ENCODE data around the gene ZBTB7C.
A peak's percentile ranks its signal among the peaks of the same experiment; 100 is the strongest.

Gene ZBTB7C

DNA sequence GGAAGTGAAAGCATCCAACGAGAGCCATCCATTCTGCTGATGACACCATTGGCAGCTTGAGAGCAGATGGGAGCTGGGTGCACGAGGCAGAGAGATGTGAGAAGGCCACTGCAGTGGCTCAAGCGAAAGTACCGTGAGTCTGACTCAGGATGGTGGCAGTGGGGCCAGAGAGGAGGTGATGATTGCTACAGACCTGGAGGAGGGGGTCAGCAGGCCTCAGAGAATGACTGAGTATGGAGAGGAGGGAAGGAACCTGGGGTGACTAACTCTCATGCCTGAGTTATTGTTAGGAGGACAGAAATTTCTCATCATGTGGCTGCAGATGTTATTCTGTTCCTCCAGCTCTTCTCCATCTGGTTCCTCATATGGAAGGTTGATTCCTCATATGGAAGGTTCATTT, 8.8 kb upstream of the ZBTB7C start:
- no peak overlapping the region for H3K4me3 ChIP-seq (ENCODE audit: low read length)
- DNase-seq (ENCODE audit: low read depth), result no peak
- no peak for TF ChIP-seq CTCF (conservative IDR thresholded peaks at IDR 0.05; ENCODE audit: low read length)

GRCh38 chr18:48413342-48413741, 4.2 kb upstream of the ZBTB7C start:
- DNase-seq (ENCODE audit: low read depth), result no peak
- no peak for TF ChIP-seq CTCF (conservative IDR thresholded peaks at IDR 0.05; ENCODE audit: low read length)
- no peak overlapping the region for H3K4me3 ChIP-seq (ENCODE audit: low read length)

DNA sequence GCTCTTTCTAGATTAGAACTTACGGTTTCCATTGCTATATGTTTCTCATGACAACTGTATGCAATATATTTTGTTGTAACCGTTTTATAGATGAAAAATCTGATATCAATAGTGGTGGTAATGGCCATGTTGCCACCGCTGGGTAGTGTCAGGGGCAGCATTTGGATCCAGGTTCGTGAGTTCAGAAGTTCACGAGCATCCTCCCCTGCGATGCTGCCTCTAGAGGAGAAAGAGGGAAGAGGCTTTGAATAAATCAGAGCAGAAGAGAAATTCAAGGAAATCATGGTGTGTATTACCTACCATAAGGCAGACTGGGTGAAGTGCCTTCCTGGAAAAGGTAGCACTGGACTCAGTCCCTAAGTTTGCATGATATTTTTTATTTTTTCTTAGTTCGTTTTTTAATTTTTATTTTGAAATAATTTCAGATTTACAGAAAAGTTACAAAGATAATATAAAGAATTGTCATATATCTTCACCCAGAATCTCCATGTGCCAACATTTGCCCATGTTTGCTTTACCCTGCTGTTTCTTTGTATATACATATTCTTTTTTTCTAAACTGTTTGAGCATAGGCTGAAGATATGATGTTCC, 3.3 kb upstream of the ZBTB7C start:
- peak; percentile 79 for TF ChIP-seq CTCF (conservative IDR thresholded peaks at IDR 0.05; ENCODE audit: low read length)
- H3K4me3 ChIP-seq (ENCODE audit: low read length), result no peak overlapping the region
- DNase-seq (ENCODE audit: low read depth), result peak; percentile 21

DNA sequence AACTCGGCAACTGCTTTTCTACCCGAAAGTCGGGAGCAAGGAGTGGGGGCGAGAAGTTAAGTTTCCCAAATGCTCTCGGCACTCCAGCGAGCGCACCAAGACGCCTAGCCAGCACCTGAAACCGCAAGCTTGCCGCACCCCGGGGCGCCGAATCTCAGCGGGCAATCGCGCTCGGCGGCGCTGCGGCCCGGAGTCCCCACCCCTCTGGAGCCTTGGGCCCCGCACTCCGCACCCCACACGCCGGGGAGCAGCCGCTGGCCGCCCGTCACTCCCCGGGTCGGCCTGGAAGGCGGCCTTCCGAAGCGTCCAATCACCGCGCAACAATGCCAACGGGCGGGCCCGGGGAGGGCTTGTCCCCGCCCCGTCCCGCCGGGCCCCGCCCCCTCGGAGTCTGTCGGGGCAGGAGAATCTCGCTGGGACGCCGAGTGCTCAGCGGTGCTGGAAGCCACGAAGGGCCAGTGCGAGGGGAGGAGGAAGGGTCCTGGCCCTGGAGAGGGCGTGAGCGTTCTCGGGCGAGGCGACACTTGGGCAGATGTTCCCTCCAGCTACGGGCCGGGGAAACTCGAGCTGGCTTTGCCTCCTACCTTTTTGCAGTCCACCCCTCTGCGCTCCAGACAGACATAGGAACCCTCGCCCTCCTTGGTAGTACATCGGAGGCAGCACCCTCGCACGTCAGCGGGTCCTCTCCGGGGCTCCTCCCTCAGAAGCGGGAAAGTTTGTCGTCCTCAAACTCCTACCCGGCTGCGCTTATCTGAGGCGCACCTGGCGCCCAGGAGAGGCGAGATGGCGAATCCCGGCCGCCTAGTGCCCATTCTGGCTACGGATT, 1.1 kb upstream of the ZBTB7C start:
- peak overlapping the region; percentile 68 for H3K4me3 ChIP-seq (ENCODE audit: low read length)
- no peak for TF ChIP-seq CTCF (conservative IDR thresholded peaks at IDR 0.05; ENCODE audit: low read length)
- peak; percentile 72 for DNase-seq (ENCODE audit: low read depth)

- no peak for DNase-seq (ENCODE audit: low read depth)
- no peak for TF ChIP-seq CTCF (conservative IDR thresholded peaks at IDR 0.05; ENCODE audit: low read length)
- peak overlapping the region; percentile 68 for H3K4me3 ChIP-seq (ENCODE audit: low read length)
Measured at GRCh38 chr18:48409591-48410094, 460 bp upstream of the ZBTB7C start.

DNA sequence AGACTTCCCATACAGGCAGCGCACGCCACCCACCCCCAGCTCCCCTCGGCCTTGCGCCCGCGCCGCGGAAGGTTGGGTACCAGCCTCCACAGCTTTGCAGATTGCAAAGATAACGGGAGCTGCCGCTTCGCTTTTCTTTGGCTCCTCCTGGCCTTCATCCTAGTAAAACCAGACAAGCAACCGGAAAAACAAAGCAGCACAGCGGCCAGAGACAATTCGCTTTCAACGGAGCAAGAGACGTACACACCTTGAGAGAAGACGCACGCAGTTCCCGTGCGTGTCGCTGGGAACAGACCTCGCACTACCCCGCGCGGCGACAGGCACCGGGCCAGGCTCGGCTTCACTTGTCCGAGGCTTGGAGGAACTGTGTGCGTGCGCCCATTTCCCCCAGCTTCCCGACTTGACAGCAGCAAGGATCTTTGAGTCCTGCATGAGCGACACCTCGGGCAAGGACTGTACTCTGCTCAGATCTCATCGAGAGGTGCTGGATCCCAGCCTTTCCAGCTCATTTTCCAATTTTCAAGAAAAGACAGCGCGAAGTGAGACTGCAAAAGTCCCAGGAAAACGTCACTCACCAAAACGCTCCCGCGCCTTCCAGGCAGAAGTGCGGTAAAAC, 964 bp downstream of the ZBTB7C start:
- no peak overlapping the region for H3K4me3 ChIP-seq (ENCODE audit: low read length)
- TF ChIP-seq CTCF (conservative IDR thresholded peaks at IDR 0.05; ENCODE audit: low read length), result no peak

More for the DNA sequence above, 964 bp downstream of the ZBTB7C start:
- no peak for DNase-seq (ENCODE audit: low read depth)

All from AG10803 (cell line).